Panc1 (cell line): Measurements from ENCODE around the gene GRN. TPM values are rescaled to one million over a fixed set of nuclear protein-coding genes. Genes with fewer than 3 reads are reported as not detected.

Source experiments
- ATAC-seq: fragments of 200-7000 bp; cut with Tn5 transposase; 2 replicates; pipeline ENCODE4 v1.9.1; 2020; ENCODE audit warnings: mild to moderate bottlenecking, moderate library complexity
- BruUV-seq: library from RNA; stranded (reverse); fragments of 400-500 nt; replicated peaks from 2 replicates; lab custom pipeline; 2021; lab: Mats Ljungman, UMichigan
- CTCF ChIA-PET: fragments of 300-600 bp; sonication (Branson Sonifier 250); formaldehyde crosslinking; loops from one replicate; lab custom pipeline; 2022; ENCODE audit warnings: antibody characterized with exemption; lab: Charles Lee
- POLR2A ChIA-PET: fragments of 300-600 bp; sonication (Branson Sonifier 250); formaldehyde crosslinking; loops from one replicate; lab custom pipeline; 2022; ENCODE audit warnings: antibody characterized with exemption; lab: Charles Lee
- DNase-seq: peaks from one replicate; pipeline ENCODE4 v3.0.0-alpha.2; 2010; ENCODE audit warnings: low read depth, low spot score
- H3K27ac ChIP-seq: 2 replicates; pipeline ENCODE4 v1.5.1; 2011; ENCODE audit warnings: mild to moderate bottlenecking, low read length, inconsistent platforms
- H3K27me3 ChIP-seq: fragments of 200-500 bp; sonication (Bioruptor generic); 2 replicates; pipeline ENCODE4 v1.6.0; 2014; ENCODE audit warnings: low read length, inconsistent platforms; ENCODE audit not compliant: control insufficient read depth, insufficient read depth
- H3K36me3 ChIP-seq: fragments of 200-500 bp; sonication (Bioruptor generic); 2 replicates; pipeline ENCODE4 v1.5.1; 2014; ENCODE audit warnings: inconsistent platforms, mild to moderate bottlenecking, low read length, moderate library complexity; ENCODE audit not compliant: control insufficient read depth, insufficient read depth
- H3K4me1 ChIP-seq: 2 replicates; pipeline ENCODE4 v1.5.1; 2011; ENCODE audit warnings: inconsistent platforms, mild to moderate bottlenecking, low read length, moderate library complexity; ENCODE audit not compliant: control insufficient read depth, insufficient read depth
- H3K4me3 ChIP-seq, 2 experiments: 2 replicates each; pipeline ENCODE4 v1.5.1; 2011 to 2012; ENCODE audit warnings: low read depth in 2 of 2, low read length in 2 of 2, mild to moderate bottlenecking in 2 of 2, inconsistent platforms in 1 of 2, moderate library complexity in 1 of 2
- H3K9me3 ChIP-seq: fragments of 200-500 bp; sonication (Bioruptor generic); 2 replicates; pipeline ENCODE4 v1.5.1; 2014; ENCODE audit warnings: low read depth, mild to moderate bottlenecking, inconsistent platforms, low read length, moderate library complexity; ENCODE audit not compliant: control insufficient read depth, insufficient read depth
- POLR2AphosphoS5 ChIP-seq: IDR thresholded peaks from 2 replicates; pipeline ENCODE4 v1.6.1; 2012; ENCODE audit warnings: mild to moderate bottlenecking, low read depth, low read length, moderate library complexity
- SIN3A ChIP-seq: IDR thresholded peaks from 2 replicates; pipeline ENCODE4 v1.6.1; 2012; ENCODE audit warnings: low read depth, mild to moderate bottlenecking, low read length, moderate library complexity, borderline replicate concordance; ENCODE audit not compliant: insufficient read depth
- TCF7L2 ChIP-seq: IDR thresholded peaks from 2 replicates; pipeline ENCODE4 v1.6.1; 2011; ENCODE audit warnings: mild to moderate bottlenecking, low read depth, low read length, inconsistent platforms
- in situ Hi-C: cut with HindIII; loops from 2 replicates; pipeline ENCODE4 v1.10.0; 2016; ENCODE audit warnings: low sequenced_read_pairs, low pct_unique_long_range_greater_than_20kb
- intact Hi-C: fragments of 100-400 bp; cut with micrococcal nuclease; formaldehyde crosslinking; loops from one replicate; pipeline ENCODE4 v1.10.0; 2022; ENCODE audit not compliant: unreplicated experiment
- total RNA-seq: library from RNA; stranded (reverse); gene quantifications from one replicate; pipeline ENCODE4 v1.2.1, GENCODE V29; 2021; ENCODE audit not compliant: unreplicated experiment
- TF ChIP-seq, protein P1 (sequence below), 2 experiments: IDR thresholded peaks; 2 replicates each; pipeline ENCODE4 v1.6.1; 2011 to 2012; ENCODE audit warnings: low read depth in 2 of 2, control low read depth in 1 of 2, low read length in 1 of 2, mild to moderate bottlenecking in 1 of 2, moderate library complexity in 1 of 2; ENCODE audit not compliant: insufficient read depth in 1 of 2
- TF ChIP-seq, protein P2 (sequence below): fragments of 450-650 bp; IDR thresholded peaks from 2 replicates; pipeline ENCODE4 v1.5.1; 2017; ENCODE audit warnings: mild to moderate bottlenecking

Gene GRN
- total RNA-seq, 1 experiment from 2014 or later: 304 TPM

GRCh38 chr17:44312396-44313104 lies 32.6 kb upstream of the GRN start:
- ChIA-PET POLR2A (no interaction called here), CTCF (no interaction called here)
- H3K9me3 ChIP-seq: no peaks in the 10 kb centered on the region
- no peaks in the 10 kb centered on the region for H3K36me3 ChIP-seq
- DNase-seq: no peak
- H3K27me3 ChIP-seq: no peaks in the 10 kb centered on the region
- H3K4me3 ChIP-seq: no peak overlapping the region
- intact Hi-C loops: no loop called here
- ATAC-seq: no peak
- TF ChIP-seq POLR2AphosphoS5 (no peak), SIN3A (no peak)
- TF ChIP-seq, protein P1, sequence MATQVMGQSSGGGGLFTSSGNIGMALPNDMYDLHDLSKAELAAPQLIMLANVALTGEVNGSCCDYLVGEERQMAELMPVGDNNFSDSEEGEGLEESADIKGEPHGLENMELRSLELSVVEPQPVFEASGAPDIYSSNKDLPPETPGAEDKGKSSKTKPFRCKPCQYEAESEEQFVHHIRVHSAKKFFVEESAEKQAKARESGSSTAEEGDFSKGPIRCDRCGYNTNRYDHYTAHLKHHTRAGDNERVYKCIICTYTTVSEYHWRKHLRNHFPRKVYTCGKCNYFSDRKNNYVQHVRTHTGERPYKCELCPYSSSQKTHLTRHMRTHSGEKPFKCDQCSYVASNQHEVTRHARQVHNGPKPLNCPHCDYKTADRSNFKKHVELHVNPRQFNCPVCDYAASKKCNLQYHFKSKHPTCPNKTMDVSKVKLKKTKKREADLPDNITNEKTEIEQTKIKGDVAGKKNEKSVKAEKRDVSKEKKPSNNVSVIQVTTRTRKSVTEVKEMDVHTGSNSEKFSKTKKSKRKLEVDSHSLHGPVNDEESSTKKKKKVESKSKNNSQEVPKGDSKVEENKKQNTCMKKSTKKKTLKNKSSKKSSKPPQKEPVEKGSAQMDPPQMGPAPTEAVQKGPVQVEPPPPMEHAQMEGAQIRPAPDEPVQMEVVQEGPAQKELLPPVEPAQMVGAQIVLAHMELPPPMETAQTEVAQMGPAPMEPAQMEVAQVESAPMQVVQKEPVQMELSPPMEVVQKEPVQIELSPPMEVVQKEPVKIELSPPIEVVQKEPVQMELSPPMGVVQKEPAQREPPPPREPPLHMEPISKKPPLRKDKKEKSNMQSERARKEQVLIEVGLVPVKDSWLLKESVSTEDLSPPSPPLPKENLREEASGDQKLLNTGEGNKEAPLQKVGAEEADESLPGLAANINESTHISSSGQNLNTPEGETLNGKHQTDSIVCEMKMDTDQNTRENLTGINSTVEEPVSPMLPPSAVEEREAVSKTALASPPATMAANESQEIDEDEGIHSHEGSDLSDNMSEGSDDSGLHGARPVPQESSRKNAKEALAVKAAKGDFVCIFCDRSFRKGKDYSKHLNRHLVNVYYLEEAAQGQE (IDR thresholded peaks at IDR 0.05; ENCODE audit: insufficient read depth in 1 of 2, low read depth in 2 of 2, low read length in 1 of 2): no peak
- H3K27ac ChIP-seq: no peak overlapping the region
- in situ Hi-C loops: no loop called here
- no TSS peak for BruUV-seq
- peaks cover 3% of the 10 kb centered on the region for H3K4me1 ChIP-seq

GRCh38 chr17:44314031-44314430 lies 31.1 kb upstream of the GRN start:
- CTCF ChIA-PET: interaction anchor here (0.6 kb wide), 1 partner anchor 1160 kb away, joined by 3 read pairs; no protein-coding TSS in a partner anchor
- H3K27me3 ChIP-seq: no peaks in the 10 kb centered on the region
- no peaks in the 10 kb centered on the region for H3K4me1 ChIP-seq
- no peaks in the 10 kb centered on the region for H3K9me3 ChIP-seq
- intact Hi-C loops (no loop called here), in situ Hi-C loops (no loop called here)
- TF ChIP-seq, protein P2, sequence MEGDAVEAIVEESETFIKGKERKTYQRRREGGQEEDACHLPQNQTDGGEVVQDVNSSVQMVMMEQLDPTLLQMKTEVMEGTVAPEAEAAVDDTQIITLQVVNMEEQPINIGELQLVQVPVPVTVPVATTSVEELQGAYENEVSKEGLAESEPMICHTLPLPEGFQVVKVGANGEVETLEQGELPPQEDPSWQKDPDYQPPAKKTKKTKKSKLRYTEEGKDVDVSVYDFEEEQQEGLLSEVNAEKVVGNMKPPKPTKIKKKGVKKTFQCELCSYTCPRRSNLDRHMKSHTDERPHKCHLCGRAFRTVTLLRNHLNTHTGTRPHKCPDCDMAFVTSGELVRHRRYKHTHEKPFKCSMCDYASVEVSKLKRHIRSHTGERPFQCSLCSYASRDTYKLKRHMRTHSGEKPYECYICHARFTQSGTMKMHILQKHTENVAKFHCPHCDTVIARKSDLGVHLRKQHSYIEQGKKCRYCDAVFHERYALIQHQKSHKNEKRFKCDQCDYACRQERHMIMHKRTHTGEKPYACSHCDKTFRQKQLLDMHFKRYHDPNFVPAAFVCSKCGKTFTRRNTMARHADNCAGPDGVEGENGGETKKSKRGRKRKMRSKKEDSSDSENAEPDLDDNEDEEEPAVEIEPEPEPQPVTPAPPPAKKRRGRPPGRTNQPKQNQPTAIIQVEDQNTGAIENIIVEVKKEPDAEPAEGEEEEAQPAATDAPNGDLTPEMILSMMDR: no peak
- TF ChIP-seq, protein P1 (IDR thresholded peaks at IDR 0.05; ENCODE audit: insufficient read depth in 1 of 2, low read depth in 2 of 2, low read length in 1 of 2): no peak
- TF ChIP-seq TCF7L2 (no peak), SIN3A (no peak), POLR2AphosphoS5 (no peak)
- BruUV-seq: TSS peak; percentile 59
- no peaks in the 10 kb centered on the region for H3K36me3 ChIP-seq
- no peak overlapping the region for H3K27ac ChIP-seq
- POLR2A ChIA-PET: interaction anchor here (0.6 kb wide), 1 partner anchor 355 kb away, joined by 3 read pairs; no protein-coding TSS in a partner anchor
- ATAC-seq: no peak
- no peak overlapping the region for H3K4me3 ChIP-seq
- no peak for DNase-seq
